Mucosa of descending colon (tissue), 3 donors: ENCODE data around the gene EHMT1. TPM values are rescaled to one million over a fixed set of nuclear protein-coding genes. Genes with fewer than 3 reads are reported as not detected.

Experiments used
- ATAC-seq: fragments of 200-7000 bp; cut with Tn5 transposase; one replicate; pipeline ENCODE4 v1.9.1; 2020; ENCODE audit warnings: mild to moderate bottlenecking, moderate library complexity
- DNase-seq, 3 donors: peaks; one replicate each; pipeline ENCODE4 v3.0.0-alpha.2; 2020
- H3K36me3 ChIP-seq: fragments of 200-600 bp; one replicate; pipeline ENCODE4 v1.8.0; 2021; ENCODE audit warnings: low read depth, mild to moderate bottlenecking
- H3K4me1 ChIP-seq: fragments of 200-600 bp; one replicate; pipeline ENCODE4 v1.8.0; 2021; ENCODE audit warnings: low read depth, mild to moderate bottlenecking
- H3K4me3 ChIP-seq: fragments of 200-600 bp; one replicate; pipeline ENCODE4 v1.8.0; 2021; ENCODE audit warnings: mild to moderate bottlenecking
- H3K9me3 ChIP-seq: fragments of 200-600 bp; one replicate; pipeline ENCODE4 v1.8.0; 2021; ENCODE audit warnings: mild to moderate bottlenecking
- intact Hi-C, 2 donors: fragments of 100-400 bp; cut with DNase I in 1 of 2; cut with micrococcal nuclease in 1 of 2; formaldehyde crosslinking; loops; one replicate each; pipeline versions ENCODE4 v1.11.0 to v1.11.1; 2022; cut with DNase I, micrococcal nuclease
- total RNA-seq, 3 donors: library from RNA; stranded (reverse); fragmentation: NEBNext Ultra II Directional in 2 of 3; extraction: Animal tissue kit (Norgen Biotek cat#: 25700) in 2 of 3; gene quantifications; one replicate each; pipeline versions ENCODE4 v1.2.1 to v1.2.4, GENCODE V29; 2021 to 2023
- TF ChIP-seq, protein P1 (sequence below): fragments of 200-600 bp; IDR thresholded peaks from one replicate; pipeline ENCODE4 v1.8.0; 2022; ENCODE audit warnings: antibody characterized with exemption, mild to moderate bottlenecking
- donor health status: DM: no; HTN: no; CAD: no; lungs with moderate emphysema.
- donor health status: DM: no; HTN: no; CAD: no.
- donor health status: DM: no; HTN: yes; CAD: no.

The EHMT1 gene
- total RNA-seq, 3 donors from 2014 or later = 78.4 to 90.8 (median 83.3) TPM

DNA sequence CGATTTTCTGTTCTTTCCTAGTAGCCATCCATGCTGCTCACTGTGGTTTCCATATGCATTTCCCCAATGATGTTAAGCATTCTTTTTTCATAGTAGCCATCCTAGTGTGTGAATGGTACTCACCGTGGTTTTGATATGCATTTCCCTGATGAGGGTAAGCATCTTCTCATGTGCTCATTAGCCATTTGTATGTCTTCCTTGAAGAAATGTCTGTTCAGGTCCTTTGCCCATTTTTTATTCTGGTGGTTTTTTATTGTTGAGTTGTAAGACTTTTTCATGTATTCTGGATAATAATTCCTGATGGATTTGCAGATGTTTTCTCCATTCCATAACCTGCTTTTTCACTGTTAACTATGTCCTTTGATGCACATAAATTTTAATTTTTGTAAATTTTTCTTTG lies 108.0 kb downstream of the EHMT1 start:
- intact Hi-C loops = no loop called here
- no peaks in the 10 kb centered on the region for H3K4me1 ChIP-seq
- no peaks in the 10 kb centered on the region for H3K9me3 ChIP-seq
- H3K36me3 ChIP-seq = no peaks in the 10 kb centered on the region
- DNase-seq = no peak
- H3K4me3 ChIP-seq = no peak overlapping the region
- ATAC-seq = no peak
- TF ChIP-seq, protein P1, sequence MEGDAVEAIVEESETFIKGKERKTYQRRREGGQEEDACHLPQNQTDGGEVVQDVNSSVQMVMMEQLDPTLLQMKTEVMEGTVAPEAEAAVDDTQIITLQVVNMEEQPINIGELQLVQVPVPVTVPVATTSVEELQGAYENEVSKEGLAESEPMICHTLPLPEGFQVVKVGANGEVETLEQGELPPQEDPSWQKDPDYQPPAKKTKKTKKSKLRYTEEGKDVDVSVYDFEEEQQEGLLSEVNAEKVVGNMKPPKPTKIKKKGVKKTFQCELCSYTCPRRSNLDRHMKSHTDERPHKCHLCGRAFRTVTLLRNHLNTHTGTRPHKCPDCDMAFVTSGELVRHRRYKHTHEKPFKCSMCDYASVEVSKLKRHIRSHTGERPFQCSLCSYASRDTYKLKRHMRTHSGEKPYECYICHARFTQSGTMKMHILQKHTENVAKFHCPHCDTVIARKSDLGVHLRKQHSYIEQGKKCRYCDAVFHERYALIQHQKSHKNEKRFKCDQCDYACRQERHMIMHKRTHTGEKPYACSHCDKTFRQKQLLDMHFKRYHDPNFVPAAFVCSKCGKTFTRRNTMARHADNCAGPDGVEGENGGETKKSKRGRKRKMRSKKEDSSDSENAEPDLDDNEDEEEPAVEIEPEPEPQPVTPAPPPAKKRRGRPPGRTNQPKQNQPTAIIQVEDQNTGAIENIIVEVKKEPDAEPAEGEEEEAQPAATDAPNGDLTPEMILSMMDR = no peak

DNA sequence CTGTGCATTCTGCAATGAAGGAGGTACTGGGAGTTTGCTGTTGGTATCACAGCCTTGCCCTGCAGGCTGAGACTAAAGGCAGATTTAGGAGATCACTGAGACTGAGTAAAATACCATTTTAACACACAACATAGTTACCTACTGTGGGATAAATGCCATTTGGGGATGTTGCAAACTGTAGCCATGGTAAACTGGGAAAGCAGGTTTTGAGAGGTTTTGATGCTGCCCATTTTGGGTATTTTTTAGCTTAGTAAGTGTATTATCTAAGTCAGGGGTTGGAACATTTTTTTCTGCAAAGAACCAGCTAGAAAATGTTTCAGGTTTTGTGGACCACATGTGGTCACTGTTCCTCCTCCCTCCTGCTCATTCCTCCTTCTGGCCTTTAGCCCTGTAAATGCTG lies 108.9 kb downstream of the EHMT1 start:
- intact Hi-C loops = no loop called here
- Histone ChIP-seq H3K36me3 (no peaks in the 10 kb centered on the region), H3K9me3 (no peaks in the 10 kb centered on the region), H3K4me1 (no peaks in the 10 kb centered on the region), H3K4me3 (no peak overlapping the region)
- DNase-seq (no peak), ATAC-seq (no peak)
- TF ChIP-seq, protein P1 = no peak

DNA sequence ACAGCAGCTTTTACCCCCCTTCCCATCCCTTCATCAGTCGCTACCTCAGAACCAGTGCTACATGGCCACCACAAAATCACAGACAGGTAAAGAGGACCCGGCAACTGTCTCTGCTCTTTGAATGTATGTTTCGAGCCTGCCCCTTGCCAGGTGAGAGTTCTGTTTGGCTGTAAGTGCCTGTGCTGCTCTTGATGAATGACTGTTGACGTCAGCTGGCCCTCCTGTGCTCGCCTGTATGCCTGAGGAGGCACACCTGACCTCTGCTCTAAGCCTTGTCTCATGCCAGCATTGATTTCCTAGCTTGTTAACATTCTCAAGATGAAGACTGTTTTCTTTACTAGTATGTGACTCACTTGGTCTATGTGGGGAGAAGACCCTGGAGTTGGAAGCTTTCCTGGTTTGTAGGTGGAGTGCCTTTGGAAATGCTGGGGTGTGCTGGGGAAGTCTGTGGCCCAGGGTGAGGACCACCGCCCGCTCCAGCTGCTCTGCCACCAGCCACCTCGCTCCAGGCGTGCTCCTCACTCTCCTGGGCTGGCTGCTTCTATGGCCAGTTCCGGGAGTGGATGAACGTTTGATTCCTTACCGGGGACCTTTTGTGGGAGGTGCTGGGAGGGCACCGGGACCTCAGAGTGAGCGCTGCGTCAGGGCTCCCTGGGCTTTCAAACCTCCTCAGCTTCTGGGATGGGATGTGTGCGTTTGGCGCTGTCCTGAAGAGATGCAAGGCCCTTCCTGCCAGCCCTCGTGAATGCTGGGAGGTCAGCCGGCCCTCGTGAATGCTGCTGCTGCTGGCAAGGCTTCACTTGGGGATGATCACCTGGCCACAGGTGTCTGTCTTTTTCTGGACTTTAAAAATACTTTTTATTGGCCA lies 109.9 kb downstream of the EHMT1 start:
- no peaks in the 10 kb centered on the region for H3K4me1 ChIP-seq
- H3K4me3 ChIP-seq = no peak overlapping the region
- DNase-seq (no peak), ATAC-seq (no peak)
- TF ChIP-seq, protein P1 = no peak
- H3K36me3 ChIP-seq = no peaks in the 10 kb centered on the region
- intact Hi-C loops = no loop called here
- H3K9me3 ChIP-seq = no peaks in the 10 kb centered on the region

DNA sequence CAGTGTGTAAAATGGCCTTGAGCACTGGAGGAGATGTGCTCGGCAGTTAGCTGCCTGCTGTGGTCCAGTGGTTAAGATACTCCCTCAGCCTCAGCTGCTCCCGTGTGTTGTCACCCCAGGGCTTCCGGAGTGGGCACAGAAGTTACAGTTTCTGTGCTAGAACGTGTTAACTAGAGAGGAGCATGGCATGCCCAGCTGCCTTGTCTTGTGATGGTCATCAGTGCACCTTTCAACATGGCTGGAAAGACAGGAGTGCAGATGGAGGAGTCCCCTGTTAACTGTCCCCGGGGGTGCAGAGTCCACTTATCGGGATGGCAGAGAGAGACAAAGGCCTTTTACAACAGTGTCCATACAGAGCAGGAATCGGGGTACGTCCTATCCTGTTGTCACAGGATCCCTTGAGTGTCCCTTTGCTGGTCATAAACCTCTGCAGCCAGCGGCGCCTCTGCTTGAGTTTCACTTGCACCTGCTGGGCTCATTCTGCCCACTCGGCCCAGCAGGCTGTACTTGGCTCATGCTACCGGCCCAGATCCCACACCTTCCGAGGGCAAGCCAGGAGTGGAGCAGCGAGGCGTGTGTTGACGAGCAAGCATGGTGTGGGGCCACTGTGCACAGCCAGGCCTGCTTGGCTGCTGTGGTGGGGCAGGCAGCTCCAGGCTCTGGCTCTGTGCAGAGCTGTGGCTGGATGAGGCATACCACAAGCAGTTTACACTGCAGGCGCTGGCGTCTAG lies 112.6 kb downstream of the EHMT1 start:
- ATAC-seq = no peak
- TF ChIP-seq, protein P1 = no peak
- H3K4me3 ChIP-seq = no peak overlapping the region
- H3K4me1 ChIP-seq = no peaks in the 10 kb centered on the region
- intact Hi-C loops = no loop called here
- DNase-seq = no peak
- no peaks in the 10 kb centered on the region for H3K36me3 ChIP-seq
- H3K9me3 ChIP-seq = peaks cover 4% of the 10 kb centered on the region

DNA sequence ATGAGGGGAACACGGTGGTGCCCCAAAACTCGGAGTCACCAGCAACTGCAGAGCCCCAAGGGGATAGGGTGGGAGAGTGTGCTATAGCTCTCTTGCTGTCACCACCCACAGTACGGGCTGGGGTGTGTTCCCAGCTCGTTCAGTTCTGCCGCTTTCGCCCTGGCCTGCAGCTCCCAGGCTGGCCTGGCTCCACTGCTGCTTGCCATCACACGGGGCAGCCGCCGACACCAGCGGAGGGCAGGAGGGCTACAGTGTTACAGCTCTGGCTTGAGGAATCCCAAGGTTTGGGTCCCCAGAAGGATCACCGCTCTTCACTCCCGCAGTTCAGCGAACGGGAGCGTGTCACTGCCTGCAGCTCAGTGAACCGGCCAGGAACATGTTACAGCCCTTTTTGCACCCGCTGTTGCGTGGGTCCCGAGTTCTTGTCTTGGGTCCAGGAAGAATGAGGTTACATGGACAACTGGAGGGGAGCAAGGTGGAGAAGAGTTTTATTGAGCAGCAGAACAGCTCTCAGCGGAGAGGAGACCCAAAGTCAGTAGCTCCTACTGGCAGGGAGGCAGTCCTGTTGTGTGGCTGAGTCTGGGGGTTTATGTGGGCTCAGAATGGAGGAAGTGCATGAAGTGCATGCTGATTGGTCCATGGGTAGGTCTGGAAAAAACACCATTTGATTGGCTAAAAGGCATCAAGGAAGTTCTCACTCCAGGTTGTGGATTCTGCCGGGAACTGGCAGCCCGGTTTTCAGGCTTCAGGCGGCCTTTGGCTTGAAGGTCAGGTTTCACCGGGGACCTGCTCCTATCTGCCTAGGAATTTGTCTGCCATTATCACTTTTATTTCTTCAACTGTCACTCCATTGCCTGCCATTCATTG lies 113.4 kb downstream of the EHMT1 start:
- ATAC-seq = no peak
- H3K9me3 ChIP-seq = peaks cover 4% of the 10 kb centered on the region
- intact Hi-C loops = no loop called here

More for the DNA sequence above, 113.4 kb downstream of the EHMT1 start:
- Histone ChIP-seq H3K4me1 (no peaks in the 10 kb centered on the region), H3K36me3 (no peaks in the 10 kb centered on the region), H3K4me3 (no peak overlapping the region)
- DNase-seq = no peak
- TF ChIP-seq, protein P1 = no peak
